GM18519 (cell line): ENCODE measurements around the gene MKKS.

Experiments used
- ATAC-seq: cut with Tn5 transposase; IDR thresholded peaks from one replicate; pipeline ENCODE4 v1.9.1; 2021; ENCODE audit warnings: mild to moderate bottlenecking, moderate library complexity; ENCODE audit not compliant: unreplicated experiment, low FRiP score

The MKKS gene

GRCh38 chr20:10433623-10434466 lies at the start of gene MKKS:
Gene MKKS, minus strand, starts transcription at chr20:10434222. Its CDS starts 20,708 bp downstream, at chr20:10413514.
- peak; percentile 38 for ATAC-seq

GRCh38 chr20:10483691-10484090 lies 49.7 kb upstream of the MKKS start:
- ATAC-seq = no peak

DNA sequence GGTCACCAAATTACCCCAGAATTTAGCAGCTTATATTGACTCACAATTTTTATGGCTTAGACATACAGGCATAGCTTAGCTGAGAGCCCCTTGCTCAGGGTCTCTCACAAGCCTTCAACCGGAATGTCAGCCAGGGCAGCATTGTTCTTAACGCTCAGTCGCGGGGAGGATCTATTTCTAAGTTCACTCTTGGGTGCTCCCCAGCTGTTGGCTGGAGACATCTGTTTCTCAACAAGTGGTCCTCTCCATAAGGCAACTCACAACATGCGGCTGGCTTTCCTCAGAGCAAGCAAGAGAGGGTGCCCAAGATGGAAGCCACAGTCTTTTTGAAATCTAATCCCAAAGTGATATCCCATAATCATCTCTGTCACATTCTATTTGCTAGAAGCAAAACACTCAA lies 47.7 kb upstream of the MKKS start:
- no peak for ATAC-seq

DNA sequence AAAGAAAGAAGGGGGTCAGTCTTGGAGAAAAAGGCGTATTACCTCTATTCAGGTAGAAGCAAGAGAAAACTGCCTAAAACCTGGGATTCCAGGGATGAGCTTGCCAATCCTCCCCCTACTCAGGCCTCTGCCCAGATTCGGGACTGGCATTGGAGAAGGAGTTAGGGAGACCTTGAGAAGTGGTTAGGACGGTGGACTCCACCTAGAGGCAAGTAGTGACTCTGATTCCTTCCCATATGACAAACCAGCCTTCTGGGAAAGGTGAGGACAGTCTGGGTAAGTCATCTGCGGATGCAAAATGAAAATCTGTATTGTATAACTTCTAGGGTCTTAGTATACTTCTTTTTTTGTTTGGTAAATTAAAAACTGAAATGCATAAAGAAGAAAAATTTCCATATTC lies 44.9 kb upstream of the MKKS start:
- ATAC-seq = no peak

- peak; percentile 74 for ATAC-seq
These were observed 44.2 kb upstream of the MKKS start for GRCh38 chr20:10478205-10478604.

DNA sequence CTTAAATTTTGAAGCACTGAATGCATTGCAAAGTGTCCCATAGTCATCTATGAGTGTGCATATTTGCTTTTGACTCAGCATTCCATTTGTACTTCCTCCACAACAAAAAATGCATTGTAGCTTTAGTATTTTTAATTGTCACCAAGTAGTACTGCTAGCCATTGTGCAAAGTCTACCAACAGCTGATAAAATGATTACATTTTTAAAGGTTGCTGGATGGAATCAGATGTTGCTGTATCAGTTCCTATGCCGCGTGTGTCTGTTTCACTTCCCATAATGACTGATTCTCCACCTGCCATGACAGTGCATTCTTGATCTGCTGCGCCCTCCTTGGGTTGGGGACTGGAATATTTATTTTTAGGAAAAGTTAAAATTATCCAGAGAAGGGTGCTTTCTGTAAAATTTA lies 42.3 kb upstream of the MKKS start:
- ATAC-seq = peak; percentile 64

DNA sequence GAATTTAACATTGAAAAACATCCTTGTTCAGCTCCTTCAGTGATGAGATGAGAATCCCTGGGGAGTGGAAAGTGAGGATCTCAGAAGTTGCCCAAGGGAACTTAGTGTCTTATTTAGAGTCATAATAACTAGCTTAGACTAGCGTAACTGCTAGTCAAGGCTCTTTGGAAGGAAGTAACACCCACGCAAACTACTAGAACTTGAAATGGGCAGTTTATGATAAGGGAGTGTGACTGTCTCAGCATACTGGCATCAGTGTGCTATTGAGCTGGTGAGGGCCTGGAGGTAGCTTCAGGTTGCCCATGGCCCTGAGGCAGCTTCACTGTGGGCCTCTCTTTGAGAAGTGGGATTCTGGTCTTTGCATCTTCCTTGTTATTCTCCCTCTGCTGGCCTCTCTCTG lies 41.2 kb upstream of the MKKS start:
- no peak for ATAC-seq

DNA sequence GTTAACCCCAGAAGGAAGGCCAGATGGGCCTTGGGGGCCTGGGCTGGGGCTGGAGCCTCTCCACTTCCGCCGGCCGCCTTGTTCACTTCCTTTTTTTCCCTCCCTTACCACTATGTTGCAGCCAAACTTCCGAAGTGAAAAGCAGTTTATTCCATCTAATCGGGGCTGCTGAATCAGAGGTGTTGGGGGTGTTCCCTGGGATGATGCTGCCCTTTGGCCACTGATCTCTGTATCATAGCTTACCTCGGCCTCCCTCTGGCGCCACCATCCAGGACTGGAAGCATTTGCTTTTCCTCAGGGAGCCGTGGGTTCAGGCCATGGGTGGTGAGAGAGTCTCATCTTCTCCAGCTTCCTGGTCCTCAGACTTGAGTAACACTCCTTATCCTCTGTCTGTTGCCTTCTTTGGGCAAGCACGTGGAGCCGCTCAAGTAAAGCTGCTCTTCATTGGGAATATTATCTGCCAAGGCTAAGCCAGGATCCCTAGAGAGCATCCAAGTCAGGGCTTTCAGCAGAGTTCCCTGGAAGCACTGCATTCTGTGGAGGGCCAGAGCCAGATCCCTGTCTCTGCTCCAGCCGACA lies 40.7 kb upstream of the MKKS start:
- no peak for ATAC-seq

DNA sequence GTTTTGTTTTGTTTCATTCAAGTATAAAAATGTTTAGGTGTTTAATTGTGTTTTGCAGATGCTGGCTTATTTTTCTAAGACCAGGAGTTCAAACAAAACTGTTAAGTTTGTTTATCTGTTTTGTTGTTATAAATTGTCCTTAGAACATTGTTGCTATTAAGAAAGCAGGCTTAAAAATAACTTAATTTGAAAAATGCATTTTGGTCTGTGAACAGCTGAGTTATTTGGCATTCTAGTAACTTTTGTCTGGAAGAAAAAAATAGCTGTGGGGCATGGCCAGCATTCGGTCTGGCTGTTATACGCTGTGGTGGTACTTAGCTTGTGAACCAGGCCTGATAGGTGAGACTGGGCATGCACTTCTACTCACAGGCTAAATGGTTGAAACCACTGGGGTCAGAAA lies 38.8 kb upstream of the MKKS start:
- no peak for ATAC-seq

GRCh38 chr20:10470276-10470675 lies 36.3 kb upstream of the MKKS start:
- ATAC-seq = no peak

- no peak for ATAC-seq
These were observed 35.6 kb upstream of the MKKS start for GRCh38 chr20:10469599-10469998.

- no peak for ATAC-seq
These were observed 35.0 kb upstream of the MKKS start for GRCh38 chr20:10469056-10469455.

- no peak for ATAC-seq
These were observed 34.4 kb upstream of the MKKS start for GRCh38 chr20:10468340-10468845.

GRCh38 chr20:10467681-10468339 lies 33.8 kb upstream of the MKKS start:
- no peak for ATAC-seq

DNA sequence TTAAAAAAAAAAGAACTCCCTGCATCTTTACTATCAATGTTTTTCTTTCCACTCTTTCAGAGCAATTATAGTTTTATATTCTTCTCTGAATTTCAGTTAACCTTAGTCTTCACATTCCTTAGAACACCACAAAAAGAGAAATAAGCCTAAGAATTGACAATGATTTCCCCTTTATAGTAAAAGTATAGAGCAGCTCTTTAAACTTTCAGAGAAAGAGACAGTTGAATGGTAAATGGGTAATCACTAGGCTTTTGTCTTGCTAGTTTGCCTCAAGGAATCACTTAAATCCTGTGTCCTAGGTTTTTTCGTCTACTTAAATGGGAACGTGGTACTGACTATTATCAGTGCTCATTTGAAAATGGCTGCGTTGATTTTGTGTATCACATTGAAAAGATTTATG lies 32.8 kb upstream of the MKKS start:
- ATAC-seq = no peak

DNA sequence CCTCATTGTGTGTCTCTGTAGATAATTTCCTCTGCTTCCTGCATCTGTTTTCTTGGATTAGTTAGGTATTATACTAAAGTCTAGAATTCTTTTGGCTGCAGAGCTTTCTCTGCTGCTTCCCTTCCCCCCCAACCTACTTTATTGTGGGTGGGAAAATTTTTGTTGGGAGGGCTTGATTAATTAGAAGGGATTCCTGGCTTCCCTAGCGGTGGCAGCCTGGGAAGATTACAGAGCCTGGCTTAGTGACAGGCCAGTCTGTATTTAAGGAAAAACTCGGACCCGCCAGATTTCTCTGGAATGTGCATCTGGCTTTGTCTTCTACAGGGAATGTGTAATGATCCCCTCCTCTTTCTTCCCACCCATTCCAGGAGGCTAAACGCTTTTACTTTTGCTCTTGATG lies 32.3 kb upstream of the MKKS start:
- no peak for ATAC-seq

DNA sequence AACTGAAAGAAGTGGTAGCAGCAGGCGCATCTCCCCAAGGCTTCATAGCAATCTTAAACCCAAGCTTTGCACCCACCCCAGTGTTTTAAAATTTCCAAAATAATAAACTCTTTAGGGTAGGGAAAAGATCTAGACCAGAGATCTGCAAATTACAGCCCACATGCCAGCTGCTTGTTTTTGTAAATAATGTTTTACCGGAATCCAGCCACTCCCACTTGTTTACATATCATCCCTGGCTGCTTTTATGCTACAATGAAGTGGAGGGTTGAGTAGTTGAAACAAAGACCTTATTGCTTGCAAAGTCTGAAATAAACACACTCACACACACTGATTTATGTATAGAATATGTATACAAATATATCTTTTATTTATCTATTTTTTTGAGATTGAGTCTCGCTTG lies 31.1 kb upstream of the MKKS start:
- ATAC-seq = no peak

GRCh38 chr20:10463622-10464021 lies 29.6 kb upstream of the MKKS start:
- ATAC-seq = no peak

DNA sequence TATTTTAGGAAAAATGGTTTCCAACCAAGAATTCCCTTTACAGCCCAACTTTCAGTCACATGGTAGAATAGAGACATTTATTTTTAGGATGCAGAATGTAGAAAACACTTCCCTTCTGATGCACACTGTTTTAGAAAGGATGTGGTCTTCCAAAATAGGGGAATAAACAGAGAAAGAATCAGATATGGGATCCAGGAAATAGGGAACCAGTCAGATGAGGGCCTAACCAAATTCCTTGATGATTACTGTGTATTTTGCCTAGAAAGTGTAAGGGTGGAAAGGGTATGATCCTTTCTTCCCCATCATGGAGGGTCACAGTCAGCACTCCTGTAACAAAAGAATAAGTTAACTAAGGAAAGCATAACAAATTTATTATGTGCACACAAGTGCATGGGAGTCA lies 28.5 kb upstream of the MKKS start:
- ATAC-seq = no peak

DNA sequence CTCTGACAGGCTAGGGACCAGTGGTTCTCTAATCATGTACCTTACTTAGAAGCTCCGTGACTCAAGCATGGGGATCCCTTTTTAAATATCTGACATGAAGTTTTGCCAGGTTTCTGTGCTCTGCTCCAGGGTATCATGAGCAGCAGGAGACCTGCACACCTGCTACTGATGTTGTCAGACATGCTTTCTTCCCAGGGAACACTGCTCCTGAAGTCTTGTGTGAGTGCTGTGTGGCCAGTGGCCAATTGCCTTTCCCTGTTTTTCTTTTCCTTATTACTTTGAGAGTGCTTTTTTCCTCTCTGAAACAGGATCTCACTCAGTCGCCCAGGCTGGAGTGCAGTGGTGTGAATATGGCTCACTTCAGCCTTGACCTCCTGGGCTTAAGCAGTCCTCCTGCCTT lies 27.5 kb upstream of the MKKS start:
- ATAC-seq = no peak

- ATAC-seq = no peak
These were observed 20.2 kb upstream of the MKKS start for GRCh38 chr20:10454151-10454750.
